ENCODE measurements around the gene FHIP1A. TPM values are rescaled to one million over a fixed set of nuclear protein-coding genes. Genes with fewer than 3 reads are reported as not detected.
A peak's percentile ranks its signal among the peaks of the same experiment; 100 is the strongest.

Gene FHIP1A
- total and polyA plus RNA-seq, 2 of the 13 experiments (the other 11 are each of a cell fraction or from before 2014, with no cell fraction given) = 4.1 to 6.2 TPM

DNA sequence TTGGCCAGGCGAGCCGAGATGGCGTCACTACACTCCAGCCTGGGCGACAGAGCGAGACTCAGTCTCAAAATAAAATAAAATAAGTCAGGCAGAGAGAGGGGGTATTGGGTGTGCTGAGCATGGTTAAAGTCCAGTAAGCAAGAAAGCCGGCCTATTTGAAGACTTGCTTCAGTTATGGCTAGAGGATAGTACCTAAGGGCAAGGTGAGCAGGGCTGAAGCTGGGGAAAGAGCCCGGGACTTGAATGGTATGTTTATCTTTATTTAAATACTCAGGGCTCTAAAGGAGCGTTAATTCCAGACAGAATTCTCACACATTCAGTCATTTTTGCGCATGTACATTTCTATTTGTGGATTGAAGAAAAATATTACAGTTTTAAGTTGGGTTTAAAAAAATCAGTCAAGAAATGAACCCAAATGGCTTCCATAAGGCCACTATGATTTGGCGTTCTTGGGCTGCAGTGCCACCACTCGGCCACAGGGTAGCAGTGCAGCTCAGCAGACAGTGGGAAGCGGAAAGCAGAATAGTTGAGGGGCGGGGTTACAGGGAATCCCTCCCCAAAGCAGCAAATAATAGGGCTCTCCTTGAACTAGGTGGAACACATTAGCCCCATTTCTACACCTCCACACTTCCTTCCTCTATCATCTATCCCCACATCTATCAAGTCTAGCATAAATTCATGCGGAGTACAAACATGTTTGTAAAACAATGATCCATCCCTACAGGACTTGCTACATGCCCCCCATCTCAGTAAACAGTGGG lies 46.4 kb upstream of the FHIP1A start:
- in situ Hi-C loops (cut with HindIII; ENCODE audit: extremely low pct_ligation_motif_present, low pct_unique_long_range_greater_than_20kb) (loop anchor here (5.0 to 25.0 kb wide), 2 partner anchors 80 to 250 kb away; no protein-coding TSS in a partner anchor), intact Hi-C loops (cut with micrococcal nuclease; ENCODE audit: unreplicated experiment) (loop anchor here (1.0 to 5.0 kb wide), 6 partner anchors 36 to 398 kb away; partner anchors contain the start of genes GATB and PRSS48)
- Histone ChIP-seq H3K36me3 (replicated peaks in 1 of 2; ENCODE audit: control insufficient read depth in 1 of 2, insufficient read depth in 2 of 2, low read length in 2 of 2) (no peaks in the 10 kb centered on the region), H3K4me2 (ENCODE audit: low read depth, low read length) (peak overlapping the region; percentile 28; the same call in 1 of the 2 replicates), H3K4me1 (ENCODE audit: insufficient read depth, low read length) (peaks cover 23% of the 10 kb centered on the region), H3K27me3 (ENCODE audit: control insufficient read depth in 1 of 2, insufficient read depth in 2 of 2, low read length in 2 of 2) (no peaks in the 10 kb centered on the region; a peak in 1 of 5 replicates), H4K20me1 (ENCODE audit: insufficient read depth, low read length) (no peaks in the 10 kb centered on the region), H3K4me3 (replicated peaks in 1 of 3; ENCODE audit: insufficient read depth in 1 of 3, low read depth in 2 of 3, low read length in 3 of 3) (peak overlapping the region in 1 of 3 experiments; percentile 5; a peak in 1 of 6 replicates), H3K9me3 (ENCODE audit: low read length) (no peaks in the 10 kb centered on the region), H3K27ac (ENCODE audit: extremely low read length, insufficient read depth, low read length) (no peak overlapping the region), H3K79me2 (ENCODE audit: insufficient read depth, low read length) (no peaks in the 10 kb centered on the region), H3K9ac (ENCODE audit: insufficient read depth, low read depth, low read length) (no peak overlapping the region), H2AFZ (ENCODE audit: low read length) (peak overlapping the region; percentile 84)
- ChIA-PET CTCF (ENCODE audit: low intra/inter-chr PET ratio, low total read pairs) (interaction anchor here (1.4 to 1.9 kb wide), 2 partner anchors 85 to 245 kb away, joined by 5 to 25 read pairs; partner anchors contain the start of gene PRSS48), POLR2A (interaction anchor here (2.0 kb wide), 1 partner anchor 37 kb away, joined by 11 read pairs; the partner anchor contains the start of gene SH3D19)
- FAIRE-seq = peak; percentile 95
- ATAC-seq = peak; percentile 99
- no TSS peak for BruUV-seq (replicated peaks)
- peak; percentile 80 for DNase-seq (ENCODE audit: low spot score)
- WGBS (ENCODE audit: low lambda C conversion rate) = 39% methylated on average over 14 of the region's 14 CpGs
- TF ChIP-seq CBX2 (IDR thresholded peaks at IDR 0.05; ENCODE audit: low read depth, low read length) (no peak), CBX2 (CRISPR knock-in tag; IDR thresholded peaks at IDR 0.05; ENCODE audit: low read depth) (no peak), ZNF7 (CRISPR knock-in tag; IDR thresholded peaks at IDR 0.05) (no peak), POLR2AphosphoS2 (IDR thresholded peaks at IDR 0.05; ENCODE audit: low read depth, low read length) (no peak), MIER3 (CRISPR knock-in tag; IDR thresholded peaks at IDR 0.05; ENCODE audit: borderline replicate concordance) (0 out of 2 replicates have a peak, but pooled peaks have one; percentile 47), ZNF724P (CRISPR knock-in tag; IDR thresholded peaks at IDR 0.05; ENCODE audit: borderline replicate concordance) (no peak), SOX5 (CRISPR knock-in tag; IDR thresholded peaks at IDR 0.05; ENCODE audit: borderline replicate concordance) (0 out of 2 replicates have a peak, but pooled peaks have one; percentile 33), PHF20 (CRISPR knock-in tag; IDR thresholded peaks at IDR 0.05) (no peak), TBX3 (IDR thresholded peaks at IDR 0.05; ENCODE audit: borderline replicate concordance) (no peak), SMC3 (IDR thresholded peaks at IDR 0.05; ENCODE audit: low read length) (peak; percentile 97), WIZ (CRISPR knock-in tag; IDR thresholded peaks at IDR 0.05) (no peak), MAFG (CRISPR knock-in tag; IDR thresholded peaks at IDR 0.05) (no peak), RBM22 (optimal IDR thresholded peaks at IDR 0.05; ENCODE audit: low read length) (no peak), ZNF367 (CRISPR knock-in tag; IDR thresholded peaks at IDR 0.05; ENCODE audit: borderline replicate concordance) (no peak)
- TF ChIP-seq, protein P1, sequence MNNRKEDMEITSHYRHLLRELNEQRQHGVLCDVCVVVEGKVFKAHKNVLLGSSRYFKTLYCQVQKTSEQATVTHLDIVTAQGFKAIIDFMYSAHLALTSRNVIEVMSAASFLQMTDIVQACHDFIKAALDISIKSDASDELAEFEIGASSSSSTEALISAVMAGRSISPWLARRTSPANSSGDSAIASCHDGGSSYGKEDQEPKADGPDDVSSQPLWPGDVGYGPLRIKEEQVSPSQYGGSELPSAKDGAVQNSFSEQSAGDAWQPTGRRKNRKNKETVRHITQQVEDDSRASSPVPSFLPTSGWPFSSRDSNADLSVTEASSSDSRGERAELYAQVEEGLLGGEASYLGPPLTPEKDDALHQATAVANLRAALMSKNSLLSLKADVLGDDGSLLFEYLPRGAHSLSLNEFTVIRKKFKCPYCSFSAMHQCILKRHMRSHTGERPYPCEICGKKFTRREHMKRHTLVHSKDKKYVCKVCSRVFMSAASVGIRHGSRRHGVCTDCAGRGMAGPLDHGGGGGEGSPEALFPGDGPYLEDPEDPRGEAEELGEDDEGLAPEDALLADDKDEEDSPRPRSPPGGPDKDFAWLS (CRISPR knock-in tag; IDR thresholded peaks at IDR 0.05; ENCODE audit: borderline replicate concordance) = no peak
- TF ChIP-seq, protein P2, sequence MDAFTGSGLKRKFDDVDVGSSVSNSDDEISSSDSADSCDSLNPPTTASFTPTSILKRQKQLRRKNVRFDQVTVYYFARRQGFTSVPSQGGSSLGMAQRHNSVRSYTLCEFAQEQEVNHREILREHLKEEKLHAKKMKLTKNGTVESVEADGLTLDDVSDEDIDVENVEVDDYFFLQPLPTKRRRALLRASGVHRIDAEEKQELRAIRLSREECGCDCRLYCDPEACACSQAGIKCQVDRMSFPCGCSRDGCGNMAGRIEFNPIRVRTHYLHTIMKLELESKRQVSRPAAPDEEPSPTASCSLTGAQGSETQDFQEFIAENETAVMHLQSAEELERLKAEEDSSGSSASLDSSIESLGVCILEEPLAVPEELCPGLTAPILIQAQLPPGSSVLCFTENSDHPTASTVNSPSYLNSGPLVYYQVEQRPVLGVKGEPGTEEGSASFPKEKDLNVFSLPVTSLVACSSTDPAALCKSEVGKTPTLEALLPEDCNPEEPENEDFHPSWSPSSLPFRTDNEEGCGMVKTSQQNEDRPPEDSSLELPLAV (CRISPR knock-in tag; conservative IDR thresholded peaks at IDR 0.05; ENCODE audit: low read depth) = no peak
- TF ChIP-seq, protein P3, sequence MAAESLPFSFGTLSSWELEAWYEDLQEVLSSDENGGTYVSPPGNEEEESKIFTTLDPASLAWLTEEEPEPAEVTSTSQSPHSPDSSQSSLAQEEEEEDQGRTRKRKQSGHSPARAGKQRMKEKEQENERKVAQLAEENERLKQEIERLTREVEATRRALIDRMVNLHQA (CRISPR knock-in tag; IDR thresholded peaks at IDR 0.05) = no peak
- TF ChIP-seq, protein P4, sequence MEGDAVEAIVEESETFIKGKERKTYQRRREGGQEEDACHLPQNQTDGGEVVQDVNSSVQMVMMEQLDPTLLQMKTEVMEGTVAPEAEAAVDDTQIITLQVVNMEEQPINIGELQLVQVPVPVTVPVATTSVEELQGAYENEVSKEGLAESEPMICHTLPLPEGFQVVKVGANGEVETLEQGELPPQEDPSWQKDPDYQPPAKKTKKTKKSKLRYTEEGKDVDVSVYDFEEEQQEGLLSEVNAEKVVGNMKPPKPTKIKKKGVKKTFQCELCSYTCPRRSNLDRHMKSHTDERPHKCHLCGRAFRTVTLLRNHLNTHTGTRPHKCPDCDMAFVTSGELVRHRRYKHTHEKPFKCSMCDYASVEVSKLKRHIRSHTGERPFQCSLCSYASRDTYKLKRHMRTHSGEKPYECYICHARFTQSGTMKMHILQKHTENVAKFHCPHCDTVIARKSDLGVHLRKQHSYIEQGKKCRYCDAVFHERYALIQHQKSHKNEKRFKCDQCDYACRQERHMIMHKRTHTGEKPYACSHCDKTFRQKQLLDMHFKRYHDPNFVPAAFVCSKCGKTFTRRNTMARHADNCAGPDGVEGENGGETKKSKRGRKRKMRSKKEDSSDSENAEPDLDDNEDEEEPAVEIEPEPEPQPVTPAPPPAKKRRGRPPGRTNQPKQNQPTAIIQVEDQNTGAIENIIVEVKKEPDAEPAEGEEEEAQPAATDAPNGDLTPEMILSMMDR (CRISPR knock-in tag; IDR thresholded peaks at IDR 0.05) = peak; percentile 97

All from HepG2 (cell line).